Measurements from ENCODE around the gene ATXN1. TPM values are rescaled to one million over a fixed set of nuclear protein-coding genes. Genes with fewer than 3 reads are reported as not detected.

ATXN1 gene
- total and polyA plus RNA-seq, 3 donors from 2014 or later: 12.8 to 84.1 (median 64.3) TPM

GRCh38 chr6:16770701-16771569, 9.7 kb upstream of the ATXN1 start:
- Histone ChIP-seq H3K36me3 (ENCODE audit: low read depth, missing control alignments) (no peaks in the 10 kb centered on the region), H3K4me1 (no peaks in the 10 kb centered on the region), H3K27ac (no peak overlapping the region), H3K4me3 (no peak overlapping the region), H3K27me3 (no peaks in the 10 kb centered on the region), H3K9me3 (no peaks in the 10 kb centered on the region)
- no peak for TF ChIP-seq POLR2A (IDR thresholded peaks at IDR 0.05)
- peak; percentile 75 to 91 (median 87) for TF ChIP-seq CTCF (IDR thresholded peaks at IDR 0.05)
- intact Hi-C loops (cut with DNase I; ENCODE audit: low total_unique reads): no loop called here
- 31 to 32% methylated on average over 16 of the region's 16 CpGs for WGBS, 2 donors
- peak; percentile 89 for DNase-seq

- Histone ChIP-seq H3K27ac (no peak overlapping the region), H3K27me3 (no peaks in the 10 kb centered on the region), H3K4me1 (no peaks in the 10 kb centered on the region), H3K4me3 (no peak overlapping the region), H3K36me3 (ENCODE audit: low read depth, missing control alignments) (no peaks in the 10 kb centered on the region), H3K9me3 (no peaks in the 10 kb centered on the region)
- TF ChIP-seq POLR2A (IDR thresholded peaks at IDR 0.05) (no peak), CTCF (IDR thresholded peaks at IDR 0.05) (no peak)
- no peak for DNase-seq
- 67 to 82% methylated on average over 5 of the region's 5 CpGs for WGBS, 2 donors
- intact Hi-C loops (cut with DNase I; ENCODE audit: low total_unique reads): loop anchor here (10.0 kb wide), 1 partner anchor 245 kb away; no protein-coding TSS in a partner anchor
These were observed 8.7 kb upstream of the ATXN1 start for GRCh38 chr6:16769986-16770376.

- H3K27me3 ChIP-seq: no peaks in the 10 kb centered on the region
- no peaks in the 10 kb centered on the region for H3K4me1 ChIP-seq
- no peak for TF ChIP-seq CTCF (IDR thresholded peaks at IDR 0.05)
- TF ChIP-seq POLR2A (IDR thresholded peaks at IDR 0.05): no peak
- DNase-seq: no peak
- intact Hi-C loops (cut with DNase I; ENCODE audit: low total_unique reads): loop anchor here (10.0 kb wide), 1 partner anchor 245 kb away; no protein-coding TSS in a partner anchor
- no peak overlapping the region for H3K27ac ChIP-seq
- H3K9me3 ChIP-seq: no peaks in the 10 kb centered on the region
- no peaks in the 10 kb centered on the region for H3K36me3 ChIP-seq (ENCODE audit: low read depth, missing control alignments)
- WGBS, 2 donors: 45 to 56% methylated on average over 8 of the region's 8 CpGs
- no peak overlapping the region for H3K4me3 ChIP-seq
These were observed 8.1 kb upstream of the ATXN1 start for GRCh38 chr6:16769131-16769985.

- Histone ChIP-seq H3K4me1 (no peaks in the 10 kb centered on the region), H3K27ac (no peak overlapping the region), H3K9me3 (no peaks in the 10 kb centered on the region), H3K4me3 (no peak overlapping the region), H3K36me3 (ENCODE audit: low read depth, missing control alignments) (no peaks in the 10 kb centered on the region), H3K27me3 (no peaks in the 10 kb centered on the region)
- WGBS, 2 donors: 63 to 70% methylated on average over 3 of the region's 3 CpGs
- intact Hi-C loops (cut with DNase I; ENCODE audit: low total_unique reads): loop anchor here (10.0 kb wide), 1 partner anchor 244 kb away; no protein-coding TSS in a partner anchor
- DNase-seq: no peak
- TF ChIP-seq POLR2A (IDR thresholded peaks at IDR 0.05) (no peak), CTCF (IDR thresholded peaks at IDR 0.05) (no peak)
These were observed 7.2 kb upstream of the ATXN1 start for GRCh38 chr6:16768477-16768830.

Measured in testis (tissue), 3 donors.